Measurements from ENCODE around the gene PRMT2. TPM values are rescaled to one million over a fixed set of nuclear protein-coding genes. Genes with fewer than 3 reads are reported as not detected.

The PRMT2 gene
- total RNA-seq, 1 donor, result 164 TPM

DNA sequence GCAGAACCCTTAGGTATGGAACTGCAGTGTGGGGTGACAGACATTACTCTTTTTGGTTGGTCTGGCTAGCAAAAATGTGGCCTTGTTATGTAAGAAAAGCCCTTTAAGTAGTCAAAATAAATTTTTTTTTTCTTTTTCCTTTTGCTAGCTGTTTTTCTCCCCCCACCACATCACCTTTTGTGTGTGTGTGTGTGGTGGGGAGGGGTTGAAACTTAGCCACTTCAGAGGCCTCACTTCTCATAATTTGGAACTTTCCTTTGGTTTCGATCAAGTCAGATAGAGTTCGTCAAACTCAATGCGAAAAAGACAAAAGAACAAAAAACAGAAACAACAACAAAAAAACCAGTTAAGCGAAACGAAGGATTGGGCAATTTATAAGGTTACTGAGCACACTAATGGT lies 1.9 kb upstream of the PRMT2 start:
- no peak overlapping the region for H3K4me3 ChIP-seq (ENCODE audit: low read depth, low read length)
- TF ChIP-seq, protein P1, sequence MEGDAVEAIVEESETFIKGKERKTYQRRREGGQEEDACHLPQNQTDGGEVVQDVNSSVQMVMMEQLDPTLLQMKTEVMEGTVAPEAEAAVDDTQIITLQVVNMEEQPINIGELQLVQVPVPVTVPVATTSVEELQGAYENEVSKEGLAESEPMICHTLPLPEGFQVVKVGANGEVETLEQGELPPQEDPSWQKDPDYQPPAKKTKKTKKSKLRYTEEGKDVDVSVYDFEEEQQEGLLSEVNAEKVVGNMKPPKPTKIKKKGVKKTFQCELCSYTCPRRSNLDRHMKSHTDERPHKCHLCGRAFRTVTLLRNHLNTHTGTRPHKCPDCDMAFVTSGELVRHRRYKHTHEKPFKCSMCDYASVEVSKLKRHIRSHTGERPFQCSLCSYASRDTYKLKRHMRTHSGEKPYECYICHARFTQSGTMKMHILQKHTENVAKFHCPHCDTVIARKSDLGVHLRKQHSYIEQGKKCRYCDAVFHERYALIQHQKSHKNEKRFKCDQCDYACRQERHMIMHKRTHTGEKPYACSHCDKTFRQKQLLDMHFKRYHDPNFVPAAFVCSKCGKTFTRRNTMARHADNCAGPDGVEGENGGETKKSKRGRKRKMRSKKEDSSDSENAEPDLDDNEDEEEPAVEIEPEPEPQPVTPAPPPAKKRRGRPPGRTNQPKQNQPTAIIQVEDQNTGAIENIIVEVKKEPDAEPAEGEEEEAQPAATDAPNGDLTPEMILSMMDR (IDR thresholded peaks at IDR 0.05; ENCODE audit: insufficient read depth, low read depth, low read length), result no peak
- DNase-seq (ENCODE audit: low read depth), result no peak

DNA sequence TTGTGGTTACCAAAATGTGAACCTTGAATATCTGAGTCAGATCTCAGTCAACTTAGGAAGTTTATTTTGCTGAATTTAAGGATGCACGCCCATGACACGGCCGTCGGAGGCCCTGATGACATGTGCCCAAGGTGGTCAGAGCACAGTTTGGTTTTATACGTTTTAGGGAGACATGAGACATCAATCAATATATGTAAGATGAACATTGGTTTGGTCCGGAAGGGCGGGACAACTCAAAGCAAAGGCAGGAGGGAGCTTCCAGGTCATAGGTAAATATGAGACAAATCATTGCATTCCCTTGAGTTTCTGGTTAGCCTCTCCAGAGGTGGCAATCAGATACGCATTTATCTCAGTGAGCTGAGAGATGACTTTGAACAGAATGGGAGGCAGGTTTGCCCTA lies 1.0 kb upstream of the PRMT2 start:
- DNase-seq (ENCODE audit: low read depth), result no peak
- TF ChIP-seq, protein P1 (IDR thresholded peaks at IDR 0.05; ENCODE audit: insufficient read depth, low read depth, low read length), result no peak
- H3K4me3 ChIP-seq (ENCODE audit: low read depth, low read length), result peak overlapping the region; percentile 100

DNA sequence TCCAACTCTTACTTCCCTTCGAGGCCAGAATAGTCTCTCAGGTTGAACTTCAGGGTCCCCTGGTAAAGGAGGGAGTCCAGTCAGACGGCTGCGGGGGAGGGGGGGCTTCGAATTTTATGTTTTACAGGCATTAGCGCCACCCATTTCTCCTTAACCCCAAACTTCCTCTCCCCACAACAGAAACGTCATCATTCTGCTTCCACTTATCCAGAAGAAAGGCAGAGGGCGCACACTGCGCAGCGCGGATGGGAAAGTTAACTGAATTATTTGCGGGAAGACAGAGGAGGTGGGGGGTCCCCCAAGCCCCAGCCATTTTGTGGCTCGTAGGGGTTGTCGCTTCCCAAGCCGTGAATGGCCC lies 529 bp upstream of the PRMT2 start:
- TF ChIP-seq, protein P1 (IDR thresholded peaks at IDR 0.05; ENCODE audit: insufficient read depth, low read depth, low read length), result peak; percentile 9
- peak overlapping the region; percentile 100 for H3K4me3 ChIP-seq (ENCODE audit: low read depth, low read length)
- peak; percentile 91 for DNase-seq (ENCODE audit: low read depth)

DNA sequence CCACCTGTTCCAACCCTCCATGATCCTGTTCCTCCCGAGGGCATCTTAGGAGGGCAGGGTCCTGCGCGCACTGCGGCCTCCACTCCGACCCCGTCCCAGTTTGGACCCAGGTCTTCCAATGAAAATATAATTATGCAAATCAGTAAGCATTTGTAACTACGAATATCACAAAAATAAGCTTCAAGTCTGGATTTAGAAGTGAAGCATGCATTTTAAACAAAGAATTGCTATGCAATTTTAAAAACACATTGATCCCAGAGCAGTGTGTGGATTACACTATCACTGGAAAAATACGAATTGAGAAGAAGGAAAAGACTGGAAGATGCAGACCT lies 673 bp downstream of the PRMT2 start:
- TF ChIP-seq, protein P1 (IDR thresholded peaks at IDR 0.05; ENCODE audit: insufficient read depth, low read depth, low read length), result no peak
- H3K4me3 ChIP-seq (ENCODE audit: low read depth, low read length), result peak overlapping the region; percentile 100
- DNase-seq (ENCODE audit: low read depth), result no peak

DNA sequence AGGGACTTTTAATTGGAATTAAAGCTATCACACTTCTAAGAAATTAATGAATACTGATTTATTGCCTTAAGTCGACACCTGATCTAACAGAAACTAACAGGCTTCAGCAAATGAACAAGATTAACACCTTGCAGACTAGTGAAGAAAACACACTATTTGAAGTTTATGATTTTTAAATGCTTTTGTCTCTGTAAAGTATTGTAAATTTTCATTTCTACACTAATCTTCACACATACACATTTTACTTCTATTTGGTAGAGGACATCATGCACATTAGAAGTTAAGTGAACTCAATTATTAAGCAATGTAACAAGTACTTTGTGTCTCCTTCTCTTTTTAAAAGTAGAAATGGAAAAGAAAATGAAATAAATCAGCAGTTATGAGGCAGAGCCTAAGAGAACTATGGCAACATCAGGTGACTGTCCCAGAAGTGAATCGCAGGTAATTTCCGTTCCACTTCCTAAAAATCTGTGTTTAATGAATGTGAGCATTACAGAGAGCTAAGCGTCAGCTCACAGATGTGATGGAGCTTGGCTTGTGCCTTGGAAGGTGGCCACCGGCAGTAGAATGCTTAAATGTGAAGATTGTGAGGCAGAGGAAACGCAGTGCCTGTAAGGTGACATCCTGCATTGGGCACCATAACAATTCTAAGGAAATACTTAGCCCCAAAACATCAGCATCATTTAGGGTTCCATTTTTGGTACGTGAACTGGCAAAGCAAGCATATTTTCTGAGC lies 1.2 kb downstream of the PRMT2 start:
- H3K4me3 ChIP-seq (ENCODE audit: low read depth, low read length), result peak overlapping the region; percentile 100
- no peak for DNase-seq (ENCODE audit: low read depth)
- TF ChIP-seq, protein P1 (IDR thresholded peaks at IDR 0.05; ENCODE audit: insufficient read depth, low read depth, low read length), result no peak

DNA sequence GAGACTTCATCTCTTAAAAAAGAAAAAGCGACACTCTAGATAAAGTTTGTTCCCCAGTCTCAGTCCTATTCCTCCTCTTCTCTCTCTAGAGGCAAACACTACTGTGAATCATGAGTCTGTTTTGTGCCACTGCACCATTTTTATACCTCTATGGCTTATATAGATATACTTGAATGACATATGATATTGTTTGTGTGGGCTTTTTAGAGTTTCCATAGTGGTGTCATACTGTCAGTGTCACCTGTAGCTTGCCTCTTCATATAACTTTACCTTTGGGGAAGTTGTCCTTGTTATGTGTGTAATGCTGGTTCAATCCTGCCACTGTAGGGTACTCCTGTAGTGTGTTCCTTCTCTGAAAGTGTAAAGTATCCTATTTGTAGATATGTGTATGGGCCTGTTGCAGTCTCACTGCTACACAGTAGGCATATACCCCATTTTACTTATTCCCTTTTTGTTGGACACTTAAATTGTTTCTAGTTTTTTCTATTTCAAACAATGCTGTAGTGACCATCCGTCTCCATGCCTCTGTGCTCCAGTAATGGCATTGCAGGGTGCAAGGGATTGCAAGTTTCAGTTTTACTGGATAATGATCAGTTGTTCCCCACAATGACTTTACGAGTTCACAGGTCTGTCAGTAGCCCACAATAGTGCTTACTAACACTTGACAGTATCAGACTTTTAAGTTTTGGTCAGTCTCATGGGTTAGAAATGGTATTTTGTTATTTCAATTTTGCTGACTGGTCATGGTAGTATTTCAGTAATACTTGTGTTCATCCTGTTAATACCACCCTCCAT lies 2.7 kb downstream of the PRMT2 start:
- TF ChIP-seq, protein P1 (IDR thresholded peaks at IDR 0.05; ENCODE audit: insufficient read depth, low read depth, low read length), result no peak
- peak overlapping the region; percentile 27 for H3K4me3 ChIP-seq (ENCODE audit: low read depth, low read length)
- peak; percentile 8 for DNase-seq (ENCODE audit: low read depth)

All from fibroblast of villous mesenchyme (primary cell).